Sigmoid colon (tissue), 7 donors: ENCODE data around the gene BATF. TPM values are rescaled to one million over a fixed set of nuclear protein-coding genes. Genes with fewer than 3 reads are reported as not detected.

ENCODE experiments used
- DNase-seq: peaks from one replicate; pipeline ENCODE4 v3.0.0-alpha.2; 2019
- H3K27ac ChIP-seq, 4 donors: fragments of 200-600 bp; sonication (generic); one replicate each; pipeline ENCODE4 v1.5.1; 2016 to 2019; ENCODE audit warnings: mild to moderate bottlenecking in 1 of 4
- H3K27me3 ChIP-seq, 3 donors: fragments of 200-600 bp; sonication (generic); one replicate each; pipeline ENCODE4 v1.5.1; 2019; ENCODE audit warnings: mild to moderate bottlenecking in 1 of 3
- H3K36me3 ChIP-seq, 4 donors: fragments of 200-600 bp; sonication (generic); one replicate each; pipeline ENCODE4 v1.5.1; 2016 to 2019
- H3K4me1 ChIP-seq, 4 donors: fragments of 200-600 bp; sonication (generic); one replicate each; pipeline ENCODE4 v1.5.1; 2017 to 2019
- H3K4me3 ChIP-seq, 4 donors: fragments of 200-600 bp; sonication (generic); one replicate each; pipeline ENCODE4 v1.5.1; 2017 to 2019; ENCODE audit warnings: mild to moderate bottlenecking in 2 of 4, moderate library complexity in 1 of 4
- H3K9me3 ChIP-seq, 4 donors: fragments of 200-600 bp in 3 of 4; sonication (generic) in 3 of 4; one replicate each; pipeline versions ENCODE4 v1.5.1 to v1.6.1; 2013 to 2019
- EP300 ChIP-seq, 4 donors: sonication (generic); formaldehyde crosslinking; IDR thresholded peaks; one replicate each; pipeline ENCODE4 v1.6.1; 2017; ENCODE audit warnings: antibody characterized with exemption in 4 of 4
- POLR2A ChIP-seq, 2 donors: fragments of 450-650 bp; IDR thresholded peaks; one replicate each; pipeline ENCODE4 v1.6.1; 2016; ENCODE audit warnings: antibody characterized with exemption in 2 of 2, mild to moderate bottlenecking in 2 of 2, moderate library complexity in 2 of 2
- POLR2AphosphoS5 ChIP-seq, 4 donors: sonication (generic); formaldehyde crosslinking; IDR thresholded peaks; one replicate each; pipeline ENCODE4 v1.6.1; 2017; ENCODE audit warnings: antibody characterized with exemption in 4 of 4
- WGBS, 2 donors: extraction: QIAGEN DNeasy Blood & Tissue Kit; methylation state at CpG; one replicate each; pipeline ENCODE4 v1.1.7; 2013; 5-methylcytosine and 5-hydroxymethylcytosine counted together
- intact Hi-C: fragments of 100-400 bp; cut with DNase I; formaldehyde crosslinking; loops from one replicate; pipeline ENCODE4 v1.15.1; 2023
- polyA plus RNA-seq, 3 donors: library from polyadenylated mRNA; stranded (reverse); fragments of 200-250 nt; gene quantifications; one replicate each; pipeline ENCODE4 v1.2.3, GENCODE V29; 2013
- total RNA-seq, 4 donors: library from RNA; depleted of rRNA; stranded (reverse); fragments of >200 nt; gene quantifications; one replicate each; pipeline ENCODE4 v1.1.0, GENCODE V29; 2016
- TF ChIP-seq, protein P1 (sequence below), 4 experiments: fragments of 450-650 bp in 3 of 4; fragments of 200-600 bp in 1 of 4; IDR thresholded peaks; one replicate each; pipeline ENCODE4 v1.5.1; 2016 to 2019; ENCODE audit warnings: antibody characterized with exemption in 4 of 4, mild to moderate bottlenecking in 3 of 4, moderate library complexity in 2 of 4
- donor health status: healthy with polysubstance abuse.
- donor health status: Bipolar disorder and iron deficiency.
- donor health status: healthy.

Gene BATF
- total and polyA plus RNA-seq, 7 donors = 1.6 to 17.1 (median 5.2) TPM; not detected in 1

- Histone ChIP-seq H3K4me3 (no peak overlapping the region), H3K4me1 (no peaks in the 10 kb centered on the region), H3K27ac (no peak overlapping the region), H3K36me3 (no peaks in the 10 kb centered on the region), H3K27me3 (no peaks in the 10 kb centered on the region), H3K9me3 (no peaks in the 10 kb centered on the region)
- DNase-seq = no peak
- WGBS, 2 donors = 89 to 94% methylated on average over 11 of the region's 11 CpGs
- intact Hi-C loops = no loop called here
- TF ChIP-seq EP300 (IDR thresholded peaks at IDR 0.05) (no peak), POLR2A (IDR thresholded peaks at IDR 0.05) (no peak), POLR2AphosphoS5 (IDR thresholded peaks at IDR 0.05) (no peak)
- TF ChIP-seq, protein P1, sequence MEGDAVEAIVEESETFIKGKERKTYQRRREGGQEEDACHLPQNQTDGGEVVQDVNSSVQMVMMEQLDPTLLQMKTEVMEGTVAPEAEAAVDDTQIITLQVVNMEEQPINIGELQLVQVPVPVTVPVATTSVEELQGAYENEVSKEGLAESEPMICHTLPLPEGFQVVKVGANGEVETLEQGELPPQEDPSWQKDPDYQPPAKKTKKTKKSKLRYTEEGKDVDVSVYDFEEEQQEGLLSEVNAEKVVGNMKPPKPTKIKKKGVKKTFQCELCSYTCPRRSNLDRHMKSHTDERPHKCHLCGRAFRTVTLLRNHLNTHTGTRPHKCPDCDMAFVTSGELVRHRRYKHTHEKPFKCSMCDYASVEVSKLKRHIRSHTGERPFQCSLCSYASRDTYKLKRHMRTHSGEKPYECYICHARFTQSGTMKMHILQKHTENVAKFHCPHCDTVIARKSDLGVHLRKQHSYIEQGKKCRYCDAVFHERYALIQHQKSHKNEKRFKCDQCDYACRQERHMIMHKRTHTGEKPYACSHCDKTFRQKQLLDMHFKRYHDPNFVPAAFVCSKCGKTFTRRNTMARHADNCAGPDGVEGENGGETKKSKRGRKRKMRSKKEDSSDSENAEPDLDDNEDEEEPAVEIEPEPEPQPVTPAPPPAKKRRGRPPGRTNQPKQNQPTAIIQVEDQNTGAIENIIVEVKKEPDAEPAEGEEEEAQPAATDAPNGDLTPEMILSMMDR (IDR thresholded peaks at IDR 0.05) = no peak
These were observed 24.6 kb upstream of the BATF start for GRCh38 chr14:75497701-75498100.

GRCh38 chr14:75499084-75499875, 23.0 kb upstream of the BATF start:
- intact Hi-C loops = no loop called here
- no peak for DNase-seq
- WGBS, 2 donors = 87 to 91% methylated on average over 16 of the region's 16 CpGs
- Histone ChIP-seq H3K4me3 (no peak overlapping the region), H3K27me3 (no peaks in the 10 kb centered on the region), H3K27ac (no peak overlapping the region), H3K9me3 (no peaks in the 10 kb centered on the region), H3K36me3 (no peaks in the 10 kb centered on the region), H3K4me1 (no peaks in the 10 kb centered on the region)
- TF ChIP-seq POLR2A (IDR thresholded peaks at IDR 0.05) = no peak
- TF ChIP-seq POLR2AphosphoS5 (IDR thresholded peaks at IDR 0.05) = no peak
- no peak for TF ChIP-seq EP300 (IDR thresholded peaks at IDR 0.05)
- TF ChIP-seq, protein P1 (IDR thresholded peaks at IDR 0.05) = no peak

- DNase-seq = no peak
- no peaks in the 10 kb centered on the region for H3K4me1 ChIP-seq
- WGBS, 2 donors = 93 to 97% methylated on average over 3 of the region's 3 CpGs
- H3K27me3 ChIP-seq = no peaks in the 10 kb centered on the region
- H3K27ac ChIP-seq = no peak overlapping the region
- intact Hi-C loops = no loop called here
- H3K36me3 ChIP-seq = no peaks in the 10 kb centered on the region
- no peak for TF ChIP-seq EP300 (IDR thresholded peaks at IDR 0.05)
- no peak for TF ChIP-seq POLR2A (IDR thresholded peaks at IDR 0.05)
- TF ChIP-seq, protein P1 (IDR thresholded peaks at IDR 0.05) = no peak
- TF ChIP-seq POLR2AphosphoS5 (IDR thresholded peaks at IDR 0.05) = no peak
- H3K4me3 ChIP-seq = no peak overlapping the region
- H3K9me3 ChIP-seq = no peaks in the 10 kb centered on the region
These were observed 21.2 kb upstream of the BATF start for GRCh38 chr14:75501080-75501479.

GRCh38 chr14:75504411-75504810, 17.9 kb upstream of the BATF start:
- H3K9me3 ChIP-seq = peaks cover 0 to 2% (median 0%) of the 10 kb centered on the region in 4 donors
- H3K4me3 ChIP-seq = no peak overlapping the region
- no peaks in the 10 kb centered on the region for H3K36me3 ChIP-seq
- no peaks in the 10 kb centered on the region for H3K27me3 ChIP-seq
- 94 to 98% methylated on average over 1 of the region's 1 CpG for WGBS, 2 donors
- DNase-seq = no peak
- TF ChIP-seq POLR2AphosphoS5 (IDR thresholded peaks at IDR 0.05) (no peak), EP300 (IDR thresholded peaks at IDR 0.05) (no peak), POLR2A (IDR thresholded peaks at IDR 0.05) (no peak)
- TF ChIP-seq, protein P1 (IDR thresholded peaks at IDR 0.05) = no peak
- H3K27ac ChIP-seq = no peak overlapping the region
- intact Hi-C loops = no loop called here
- H3K4me1 ChIP-seq = no peaks in the 10 kb centered on the region
